GM23338 (cell line): Measurements from ENCODE around the gene ZNFX1. TPM values are rescaled to one million over a fixed set of nuclear protein-coding genes. Genes with fewer than 3 reads are reported as not detected.

Source experiments
- ATAC-seq: fragments of 200-7000 bp; cut with Tn5 transposase; 3 replicates; pipeline ENCODE4 v1.9.1; 2020
- DNase-seq: peaks from one replicate; pipeline ENCODE4 v3.0.0-alpha.2; 2015; ENCODE audit warnings: low spot score
- H2AFZ ChIP-seq: fragments of 200-600 bp; sonication (generic); 2 replicates; pipeline ENCODE4 v1.8.0; 2016; ENCODE audit warnings: antibody characterized with exemption, mild to moderate bottlenecking, moderate library complexity
- H3F3A ChIP-seq: fragments of 200-600 bp; sonication (generic); replicated peaks from 2 replicates; pipeline ENCODE4 v1.8.0; 2017; ENCODE audit warnings: antibody characterized with exemption, mixed run types, low read depth
- H3K27ac ChIP-seq: fragments of 200-600 bp; sonication (generic); 2 replicates; pipeline ENCODE4 v1.6.1; 2016; ENCODE audit warnings: low read depth
- H3K27me3 ChIP-seq: fragments of 200-600 bp; sonication (generic); 2 replicates; pipeline ENCODE4 v1.8.0; 2016; ENCODE audit warnings: mild to moderate bottlenecking, mixed run types, moderate library complexity; ENCODE audit not compliant: insufficient read depth
- H3K36me3 ChIP-seq: fragments of 200-600 bp; sonication (generic); 2 replicates; pipeline ENCODE4 v1.8.0; 2016; ENCODE audit warnings: mild to moderate bottlenecking; ENCODE audit not compliant: insufficient read depth
- H3K4me1 ChIP-seq: fragments of 200-600 bp; sonication (generic); 2 replicates; pipeline ENCODE4 v1.8.0; 2016; ENCODE audit warnings: mild to moderate bottlenecking, moderate library complexity; ENCODE audit not compliant: insufficient read depth
- H3K4me2 ChIP-seq: fragments of 200-600 bp; sonication (generic); 2 replicates; pipeline ENCODE4 v1.7.1; 2017; ENCODE audit warnings: mixed run types
- H3K4me3 ChIP-seq: fragments of 200-600 bp; sonication (generic); 2 replicates; pipeline ENCODE4 v1.6.1; 2016; ENCODE audit warnings: mixed run types
- H3K79me2 ChIP-seq: fragments of 200-600 bp; sonication (generic); replicated peaks from 2 replicates; pipeline ENCODE4 v1.8.0; 2017; ENCODE audit warnings: mild to moderate bottlenecking; ENCODE audit not compliant: insufficient read depth
- H3K9me2 ChIP-seq: fragments of 200-600 bp; sonication (generic); 2 replicates; pipeline ENCODE4 v1.8.0; 2017; ENCODE audit not compliant: insufficient read depth
- H4K20me1 ChIP-seq: fragments of 200-600 bp; sonication (generic); replicated peaks from 2 replicates; pipeline ENCODE4 v1.8.0; 2017; ENCODE audit warnings: mild to moderate bottlenecking; ENCODE audit not compliant: insufficient read depth
- H3K27ac Mint-ChIP-seq: 2 replicates; pipeline ENCODE4 v1.8.0; 2020; ENCODE audit warnings: inconsistent platforms, mild to moderate bottlenecking, moderate library complexity, mixed read lengths
- H3K27me3 Mint-ChIP-seq: 3 replicates; pipeline ENCODE4 v1.8.0; 2022; ENCODE audit warnings: low read depth, mild to moderate bottlenecking, moderate library complexity, mixed read lengths, inconsistent platforms; ENCODE audit not compliant: insufficient read depth, poor library complexity
- H3K36me3 Mint-ChIP-seq: 3 replicates; pipeline ENCODE4 v1.8.0; 2021; ENCODE audit warnings: low read depth, mild to moderate bottlenecking, inconsistent platforms, moderate library complexity, mixed read lengths
- H3K4me1 Mint-ChIP-seq: 3 replicates; pipeline ENCODE4 v1.8.0; 2020; ENCODE audit warnings: mild to moderate bottlenecking, inconsistent platforms, mixed read lengths
- H3K4me3 Mint-ChIP-seq: 3 replicates; pipeline ENCODE4 v1.8.0; 2021; ENCODE audit warnings: moderate library complexity, mild to moderate bottlenecking, inconsistent platforms, mixed read lengths
- H3K9me3 Mint-ChIP-seq: 3 replicates; pipeline ENCODE4 v1.8.0; 2020; ENCODE audit warnings: moderate library complexity, mild to moderate bottlenecking, inconsistent platforms, mixed read lengths
- CREB1 ChIP-seq: fragments of 250-450 bp; sonication (Bioruptor Pico); IDR thresholded peaks from 2 replicates; pipeline ENCODE4 v1.5.0; 2020; ENCODE audit warnings: low read depth, mild to moderate bottlenecking, moderate library complexity
- EZH2 ChIP-seq: fragments of 200-600 bp; sonication (generic); IDR thresholded peaks from one replicate; pipeline ENCODE4 v1.8.0; 2017; ENCODE audit warnings: antibody characterized with exemption, mild to moderate bottlenecking, low read depth; ENCODE audit not compliant: unreplicated experiment
- EZH2phosphoT487 ChIP-seq: fragments of 200-600 bp; sonication (generic); IDR thresholded peaks from one replicate; pipeline ENCODE4 v1.8.1; 2018; ENCODE audit warnings: antibody characterized with exemption; ENCODE audit not compliant: unreplicated experiment
- JUNB ChIP-seq: IDR thresholded peaks from one replicate; pipeline ENCODE4 v1.6.1; 2016; ENCODE audit warnings: antibody characterized with exemption; ENCODE audit not compliant: unreplicated experiment
- NANOG ChIP-seq: IDR thresholded peaks from 2 replicates; pipeline ENCODE4 v1.6.1; 2016; ENCODE audit warnings: antibody characterized with exemption, borderline replicate concordance
- POLR2AphosphoS5 ChIP-seq: IDR thresholded peaks from 2 replicates; pipeline ENCODE4 v1.6.1; 2016; ENCODE audit warnings: antibody characterized with exemption, low read depth
- STAT1 ChIP-seq: IDR thresholded peaks from one replicate; pipeline ENCODE4 v1.6.1; 2016; ENCODE audit warnings: antibody characterized with exemption; ENCODE audit not compliant: unreplicated experiment
- ZNF114 ChIP-seq: fragments of 250-450 bp; sonication (Bioruptor Pico); IDR thresholded peaks from 2 replicates; pipeline ENCODE4 v1.5.0; 2020; ENCODE audit warnings: mild to moderate bottlenecking, moderate library complexity
- ZNF331 ChIP-seq: fragments of 250-450 bp; sonication (Bioruptor Pico); IDR thresholded peaks from 2 replicates; pipeline ENCODE4 v1.5.0; 2020; ENCODE audit warnings: low read depth, mild to moderate bottlenecking, moderate library complexity
- ZNF462 ChIP-seq: fragments of 250-450 bp; sonication (Bioruptor Pico); IDR thresholded peaks from 2 replicates; pipeline ENCODE4 v1.5.0; 2020; ENCODE audit warnings: mild to moderate bottlenecking, moderate library complexity
- polyA plus RNA-seq: library from polyadenylated mRNA; unstranded; fragments of >200 nt; fragmentation: Nextera tagmentation; extraction: Ambion mirVana; gene quantifications from 2 replicates; pipeline ENCODE4 v1.2.1, GENCODE V29; 2016
- total RNA-seq: library from RNA; depleted of rRNA; stranded (reverse); fragments of >200 nt; shearing (Covaris generic); gene quantifications from 2 replicates; pipeline ENCODE4 v1.2.3, GENCODE V29; 2014
- TF ChIP-seq, protein P1 (sequence below), 2 experiments: fragments of 200-600 bp in 1 of 2; sonication (generic) in 1 of 2; conservative IDR thresholded peaks; 2 replicates each; pipeline versions ENCODE4 v1.5.1 to v1.6.1; 2016 to 2017; ENCODE audit warnings: antibody characterized with exemption in 2 of 2, low read depth in 2 of 2, mild to moderate bottlenecking in 2 of 2, moderate library complexity in 1 of 2
- TF ChIP-seq, protein P2 (sequence below): IDR thresholded peaks from 2 replicates; pipeline ENCODE4 v1.6.1; 2016; ENCODE audit warnings: antibody characterized with exemption
- TF ChIP-seq, protein P3 (sequence below): IDR thresholded peaks from one replicate; pipeline ENCODE4 v1.6.1; 2018; ENCODE audit warnings: antibody characterized with exemption; ENCODE audit not compliant: unreplicated experiment

Gene ZNFX1
- total and polyA plus RNA-seq, 2 experiments from 2014 or later, result 6.1 to 12.1 TPM

DNA sequence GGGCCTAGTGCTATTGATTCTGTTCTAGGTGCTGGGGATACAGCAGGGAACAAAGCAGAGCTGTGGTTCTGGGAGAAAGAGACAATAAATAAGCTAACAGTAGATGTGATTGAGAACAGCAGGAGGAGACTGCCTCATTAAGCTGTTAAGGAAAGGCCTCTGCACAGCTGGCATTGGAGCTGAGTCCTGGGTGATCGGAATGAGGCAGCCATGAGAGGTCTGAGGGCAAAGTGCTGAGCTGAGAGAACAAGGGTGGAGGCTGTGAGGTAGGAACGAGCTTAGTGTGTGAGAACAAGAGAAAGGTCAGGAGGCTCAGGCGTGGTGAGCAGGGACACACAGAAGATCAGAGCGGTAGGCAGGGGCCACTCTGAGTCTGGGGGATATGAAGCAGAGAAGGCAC is 40.3 kb downstream of the ZNFX1 start:
- TF ChIP-seq, protein P1, sequence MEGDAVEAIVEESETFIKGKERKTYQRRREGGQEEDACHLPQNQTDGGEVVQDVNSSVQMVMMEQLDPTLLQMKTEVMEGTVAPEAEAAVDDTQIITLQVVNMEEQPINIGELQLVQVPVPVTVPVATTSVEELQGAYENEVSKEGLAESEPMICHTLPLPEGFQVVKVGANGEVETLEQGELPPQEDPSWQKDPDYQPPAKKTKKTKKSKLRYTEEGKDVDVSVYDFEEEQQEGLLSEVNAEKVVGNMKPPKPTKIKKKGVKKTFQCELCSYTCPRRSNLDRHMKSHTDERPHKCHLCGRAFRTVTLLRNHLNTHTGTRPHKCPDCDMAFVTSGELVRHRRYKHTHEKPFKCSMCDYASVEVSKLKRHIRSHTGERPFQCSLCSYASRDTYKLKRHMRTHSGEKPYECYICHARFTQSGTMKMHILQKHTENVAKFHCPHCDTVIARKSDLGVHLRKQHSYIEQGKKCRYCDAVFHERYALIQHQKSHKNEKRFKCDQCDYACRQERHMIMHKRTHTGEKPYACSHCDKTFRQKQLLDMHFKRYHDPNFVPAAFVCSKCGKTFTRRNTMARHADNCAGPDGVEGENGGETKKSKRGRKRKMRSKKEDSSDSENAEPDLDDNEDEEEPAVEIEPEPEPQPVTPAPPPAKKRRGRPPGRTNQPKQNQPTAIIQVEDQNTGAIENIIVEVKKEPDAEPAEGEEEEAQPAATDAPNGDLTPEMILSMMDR (conservative IDR thresholded peaks at IDR 0.05; ENCODE audit: low read depth in 2 of 2), result no peak
- TF ChIP-seq CREB1 (CRISPR knock-in tag), result no peak
- no peak for TF ChIP-seq NANOG
- TF ChIP-seq EZH2phosphoT487, result no peak
- TF ChIP-seq, protein P2, sequence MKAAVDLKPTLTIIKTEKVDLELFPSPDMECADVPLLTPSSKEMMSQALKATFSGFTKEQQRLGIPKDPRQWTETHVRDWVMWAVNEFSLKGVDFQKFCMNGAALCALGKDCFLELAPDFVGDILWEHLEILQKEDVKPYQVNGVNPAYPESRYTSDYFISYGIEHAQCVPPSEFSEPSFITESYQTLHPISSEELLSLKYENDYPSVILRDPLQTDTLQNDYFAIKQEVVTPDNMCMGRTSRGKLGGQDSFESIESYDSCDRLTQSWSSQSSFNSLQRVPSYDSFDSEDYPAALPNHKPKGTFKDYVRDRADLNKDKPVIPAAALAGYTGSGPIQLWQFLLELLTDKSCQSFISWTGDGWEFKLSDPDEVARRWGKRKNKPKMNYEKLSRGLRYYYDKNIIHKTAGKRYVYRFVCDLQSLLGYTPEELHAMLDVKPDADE, result no peak
- TF ChIP-seq, protein P3, sequence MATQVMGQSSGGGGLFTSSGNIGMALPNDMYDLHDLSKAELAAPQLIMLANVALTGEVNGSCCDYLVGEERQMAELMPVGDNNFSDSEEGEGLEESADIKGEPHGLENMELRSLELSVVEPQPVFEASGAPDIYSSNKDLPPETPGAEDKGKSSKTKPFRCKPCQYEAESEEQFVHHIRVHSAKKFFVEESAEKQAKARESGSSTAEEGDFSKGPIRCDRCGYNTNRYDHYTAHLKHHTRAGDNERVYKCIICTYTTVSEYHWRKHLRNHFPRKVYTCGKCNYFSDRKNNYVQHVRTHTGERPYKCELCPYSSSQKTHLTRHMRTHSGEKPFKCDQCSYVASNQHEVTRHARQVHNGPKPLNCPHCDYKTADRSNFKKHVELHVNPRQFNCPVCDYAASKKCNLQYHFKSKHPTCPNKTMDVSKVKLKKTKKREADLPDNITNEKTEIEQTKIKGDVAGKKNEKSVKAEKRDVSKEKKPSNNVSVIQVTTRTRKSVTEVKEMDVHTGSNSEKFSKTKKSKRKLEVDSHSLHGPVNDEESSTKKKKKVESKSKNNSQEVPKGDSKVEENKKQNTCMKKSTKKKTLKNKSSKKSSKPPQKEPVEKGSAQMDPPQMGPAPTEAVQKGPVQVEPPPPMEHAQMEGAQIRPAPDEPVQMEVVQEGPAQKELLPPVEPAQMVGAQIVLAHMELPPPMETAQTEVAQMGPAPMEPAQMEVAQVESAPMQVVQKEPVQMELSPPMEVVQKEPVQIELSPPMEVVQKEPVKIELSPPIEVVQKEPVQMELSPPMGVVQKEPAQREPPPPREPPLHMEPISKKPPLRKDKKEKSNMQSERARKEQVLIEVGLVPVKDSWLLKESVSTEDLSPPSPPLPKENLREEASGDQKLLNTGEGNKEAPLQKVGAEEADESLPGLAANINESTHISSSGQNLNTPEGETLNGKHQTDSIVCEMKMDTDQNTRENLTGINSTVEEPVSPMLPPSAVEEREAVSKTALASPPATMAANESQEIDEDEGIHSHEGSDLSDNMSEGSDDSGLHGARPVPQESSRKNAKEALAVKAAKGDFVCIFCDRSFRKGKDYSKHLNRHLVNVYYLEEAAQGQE, result no peak
- no peak for TF ChIP-seq ZNF462 (CRISPR knock-in tag)
- TF ChIP-seq JUNB, result no peak
- TF ChIP-seq ZNF331 (CRISPR knock-in tag), result no peak
- no peak for TF ChIP-seq POLR2AphosphoS5
- no peak for TF ChIP-seq EZH2
- TF ChIP-seq ZNF114 (CRISPR knock-in tag), result no peak
- TF ChIP-seq STAT1, result no peak
- H3K9me2 ChIP-seq, result no peaks in the 10 kb centered on the region
- no peaks in the 10 kb centered on the region; the same call in none of the 2 replicates for H4K20me1 ChIP-seq
- no peak overlapping the region for H3K4me2 ChIP-seq
- Mint-ChIP-seq H3K4me1 (no peaks in the 10 kb centered on the region), H3K27me3 (peaks cover 1% of the 10 kb centered on the region), H3K4me3 (no peak overlapping the region), H3K36me3 (peaks cover 89% of the 10 kb centered on the region), H3K9me3 (no peaks in the 10 kb centered on the region), H3K27ac (no peak overlapping the region; the same call in 1 of the 2 replicates)
- no peak overlapping the region for H3K27ac ChIP-seq
- no peak for ATAC-seq
- no peak overlapping the region for H3K4me3 ChIP-seq
- H3F3A ChIP-seq, result peaks cover 3% of the 10 kb centered on the region; the same call in 1 of the 2 replicates
- peaks cover 60% of the 10 kb centered on the region for H3K36me3 ChIP-seq
- DNase-seq, result no peak
- H3K79me2 ChIP-seq, result no peaks in the 10 kb centered on the region
- no peaks in the 10 kb centered on the region for H3K27me3 ChIP-seq
- H2AFZ ChIP-seq, result no peak overlapping the region
- H3K4me1 ChIP-seq, result no peaks in the 10 kb centered on the region
